AG10803 (cell line): ENCODE measurements around the gene MRPS31.

Experiments
- DNase-seq: peaks from one replicate; pipeline ENCODE4 v3.0.0; 2010; ENCODE audit warnings: low read depth
- H3K4me3 ChIP-seq: 2 replicates; pipeline ENCODE4 v1.5.1; 2011; ENCODE audit warnings: mild to moderate bottlenecking, low read length, control low read depth
- CTCF ChIP-seq: conservative IDR thresholded peaks from 2 replicates; pipeline ENCODE4 v1.5.1; 2011; ENCODE audit warnings: mild to moderate bottlenecking, low read length, control low read depth, inconsistent platforms

MRPS31 gene

GRCh38 chr13:40697711-40698110, 73.3 kb downstream of the MRPS31 start:
- no peak for DNase-seq
- H3K4me3 ChIP-seq: no peak overlapping the region
- TF ChIP-seq CTCF: no peak

- H3K4me3 ChIP-seq: no peak overlapping the region
- no peak for DNase-seq
- no peak for TF ChIP-seq CTCF
Observed at GRCh38 chr13:40694426-40694825, 76.6 kb downstream of the MRPS31 start.

- no peak for TF ChIP-seq CTCF
- no peak for DNase-seq
- H3K4me3 ChIP-seq: no peak overlapping the region
Observed at GRCh38 chr13:40692946-40693345, 78.0 kb downstream of the MRPS31 start.

- no peak overlapping the region for H3K4me3 ChIP-seq
- TF ChIP-seq CTCF: no peak
- DNase-seq: no peak
Observed at GRCh38 chr13:40688781-40689180, 82.2 kb downstream of the MRPS31 start.

- peak; percentile 64 for TF ChIP-seq CTCF
- DNase-seq: peak; percentile 29
- no peak overlapping the region for H3K4me3 ChIP-seq
Observed at GRCh38 chr13:40682449-40683240, 88.3 kb downstream of the MRPS31 start.

- no peak for TF ChIP-seq CTCF
- DNase-seq: no peak
- H3K4me3 ChIP-seq: no peak overlapping the region
Observed at GRCh38 chr13:40681341-40682146, 89.4 kb downstream of the MRPS31 start.
